Measurements from ENCODE around the gene MAP3K8. TPM values are rescaled to one million over a fixed set of nuclear protein-coding genes. Genes with fewer than 3 reads are reported as not detected.

The MAP3K8 gene
- total and polyA plus RNA-seq, 2 donors = 16.5 to 19.6 TPM

GRCh38 chr10:30494558-30494957, 60.6 kb downstream of the MAP3K8 start:
- no peak for DNase-seq (ENCODE audit: extremely low spot score)
- Histone ChIP-seq H3K36me3 (ENCODE audit: insufficient read depth) (no peaks in the 10 kb centered on the region), H3K4me1 (ENCODE audit: insufficient read depth) (no peaks in the 10 kb centered on the region), H3K4me3 (ENCODE audit: low read depth, low read length) (no peak overlapping the region), H3K27ac (ENCODE audit: low read depth) (no peak overlapping the region)
- 86% methylated on average over 4 of the region's 4 CpGs for WGBS

DNA sequence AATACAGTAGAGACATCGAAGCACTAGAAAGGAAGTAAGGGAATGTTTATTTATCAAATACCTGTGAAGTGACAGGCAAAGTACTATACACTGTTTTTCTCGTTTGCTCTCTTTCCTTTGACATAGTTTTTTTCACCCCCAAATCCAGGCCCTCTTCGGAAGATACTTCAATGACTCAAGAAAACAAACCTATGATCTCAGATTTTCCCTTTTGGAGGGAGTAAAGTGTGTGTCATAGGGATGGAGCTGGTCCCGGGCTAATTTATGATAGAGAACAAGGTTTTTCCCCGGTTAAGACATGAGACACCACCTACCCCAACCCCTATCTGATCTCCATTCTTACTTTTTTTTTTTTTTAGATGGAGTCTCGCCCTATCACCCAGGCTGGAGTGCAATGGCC, 61.7 kb downstream of the MAP3K8 start:
- no peak overlapping the region for H3K27ac ChIP-seq (ENCODE audit: low read depth)
- WGBS = 78% methylated on average over 6 of the region's 6 CpGs
- no peaks in the 10 kb centered on the region for H3K4me1 ChIP-seq (ENCODE audit: insufficient read depth)
- H3K4me3 ChIP-seq (ENCODE audit: low read depth, low read length) = no peak overlapping the region
- no peak for DNase-seq (ENCODE audit: extremely low spot score)
- H3K36me3 ChIP-seq (ENCODE audit: insufficient read depth) = no peaks in the 10 kb centered on the region

DNA sequence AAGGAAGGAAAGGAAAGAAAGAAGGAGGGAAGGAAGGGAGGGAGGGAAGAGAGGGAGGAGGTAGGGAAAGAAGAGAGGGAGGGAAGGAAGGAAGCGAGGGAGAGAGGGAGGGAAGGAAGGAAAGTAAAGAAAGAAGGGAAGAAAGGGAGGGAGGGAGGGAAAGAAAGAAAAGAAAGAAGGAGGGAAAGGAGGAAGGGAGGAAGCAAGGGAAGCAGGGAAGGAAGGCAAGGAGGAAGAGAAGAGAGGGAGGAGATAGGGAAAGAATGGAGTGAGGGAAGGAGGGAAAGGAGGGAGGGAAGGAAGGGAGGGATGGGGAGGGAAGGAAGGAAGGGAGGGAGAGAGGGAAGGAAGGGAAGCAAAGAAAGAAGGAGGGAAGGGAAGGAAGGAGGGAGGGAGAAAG, 65.8 kb downstream of the MAP3K8 start:
- Histone ChIP-seq H3K36me3 (ENCODE audit: insufficient read depth) (no peaks in the 10 kb centered on the region), H3K4me1 (ENCODE audit: insufficient read depth) (no peaks in the 10 kb centered on the region), H3K27ac (ENCODE audit: low read depth) (no peak overlapping the region), H3K4me3 (ENCODE audit: low read depth, low read length) (no peak overlapping the region)
- 95% methylated on average over 1 of the region's 1 CpG for WGBS
- DNase-seq (ENCODE audit: extremely low spot score) = no peak

- Histone ChIP-seq H3K27ac (ENCODE audit: low read depth) (no peak overlapping the region), H3K4me1 (ENCODE audit: insufficient read depth) (no peaks in the 10 kb centered on the region), H3K4me3 (ENCODE audit: low read depth, low read length) (no peak overlapping the region), H3K36me3 (ENCODE audit: insufficient read depth) (no peaks in the 10 kb centered on the region)
- WGBS = 90% methylated on average over 2 of the region's 2 CpGs
- DNase-seq (ENCODE audit: extremely low spot score) = no peak
Measured at GRCh38 chr10:30500534-30500933, 66.5 kb downstream of the MAP3K8 start.

DNA sequence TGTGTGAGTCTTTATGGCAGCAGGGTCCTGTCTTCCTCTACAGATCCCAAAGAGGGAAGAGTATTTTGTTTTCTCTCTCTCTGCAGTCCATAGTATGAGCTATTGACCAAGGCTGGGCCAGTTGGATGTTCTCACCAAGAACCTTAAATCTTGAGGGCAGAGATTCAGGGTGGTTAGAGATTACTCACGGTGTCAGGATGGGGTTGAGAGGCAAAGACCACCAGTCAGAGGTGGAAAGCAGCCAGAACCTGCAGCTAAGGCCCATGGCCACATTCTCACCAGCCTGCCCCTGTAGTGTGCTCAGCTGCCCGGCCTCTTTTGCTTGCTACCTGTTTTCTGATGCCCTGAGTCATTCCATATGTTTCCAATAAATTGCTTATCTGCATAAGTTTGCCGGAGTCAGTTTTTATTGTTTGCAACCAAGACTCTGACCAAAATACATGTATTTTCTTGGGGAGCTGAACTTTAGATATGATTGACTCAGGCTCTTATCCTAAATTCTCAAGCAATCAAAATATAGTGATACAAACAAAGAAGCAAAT, 67.0 kb downstream of the MAP3K8 start:
- H3K4me1 ChIP-seq (ENCODE audit: insufficient read depth) = no peaks in the 10 kb centered on the region
- 57% methylated on average over 3 of the region's 3 CpGs for WGBS
- no peak for DNase-seq (ENCODE audit: extremely low spot score)
- H3K36me3 ChIP-seq (ENCODE audit: insufficient read depth) = no peaks in the 10 kb centered on the region
- H3K27ac ChIP-seq (ENCODE audit: low read depth) = no peak overlapping the region
- no peak overlapping the region for H3K4me3 ChIP-seq (ENCODE audit: low read depth, low read length)

GRCh38 chr10:30502266-30503060, 68.5 kb downstream of the MAP3K8 start:
- H3K36me3 ChIP-seq (ENCODE audit: insufficient read depth) = no peaks in the 10 kb centered on the region
- no peaks in the 10 kb centered on the region for H3K4me1 ChIP-seq (ENCODE audit: insufficient read depth)
- 57% methylated on average over 11 of the region's 11 CpGs for WGBS
- DNase-seq (ENCODE audit: extremely low spot score) = no peak
- H3K27ac ChIP-seq (ENCODE audit: low read depth) = no peak overlapping the region
- no peak overlapping the region for H3K4me3 ChIP-seq (ENCODE audit: low read depth, low read length)

DNA sequence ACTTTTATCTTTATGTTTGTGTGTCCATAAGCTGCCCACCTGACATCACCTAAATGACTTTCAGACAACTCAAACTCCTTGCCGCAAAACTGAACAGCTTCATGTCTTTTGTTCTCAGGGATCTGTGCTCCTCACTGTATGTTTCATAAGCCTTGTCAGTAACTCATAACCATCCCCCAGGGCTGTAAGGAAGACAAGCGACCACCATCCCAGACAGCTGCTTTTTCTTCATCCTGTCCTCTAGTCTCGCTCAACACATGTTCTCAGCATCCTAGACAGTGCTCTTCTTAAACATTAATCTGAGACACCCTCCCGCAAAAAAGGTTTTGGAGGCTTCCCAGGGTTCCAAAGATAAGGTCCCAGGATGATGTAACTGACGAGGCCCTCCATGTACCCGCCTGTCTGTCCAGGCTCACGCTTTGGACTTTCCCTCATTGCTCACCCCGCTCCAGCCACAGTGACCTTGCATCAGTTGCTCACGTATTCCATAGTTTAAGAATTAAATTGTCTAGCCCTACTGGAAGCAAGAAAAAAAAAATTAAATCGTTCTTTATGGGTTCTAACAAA, 69.8 kb downstream of the MAP3K8 start:
- 84% methylated on average over 10 of the region's 10 CpGs for WGBS
- H3K27ac ChIP-seq (ENCODE audit: low read depth) = no peak overlapping the region
- DNase-seq (ENCODE audit: extremely low spot score) = no peak

GRCh38 chr10:30505543-30506298, 71.7 kb downstream of the MAP3K8 start:
- WGBS = 73% methylated on average over 8 of the region's 8 CpGs
- no peaks in the 10 kb centered on the region for H3K4me1 ChIP-seq (ENCODE audit: insufficient read depth)
- no peak overlapping the region for H3K4me3 ChIP-seq (ENCODE audit: low read depth, low read length)
- no peak for DNase-seq (ENCODE audit: extremely low spot score)
- H3K27ac ChIP-seq (ENCODE audit: low read depth) = no peak overlapping the region
- H3K36me3 ChIP-seq (ENCODE audit: insufficient read depth) = no peaks in the 10 kb centered on the region

More for the DNA sequence above, 69.8 kb downstream of the MAP3K8 start:
- Histone ChIP-seq H3K4me3 (ENCODE audit: low read depth, low read length) (no peak overlapping the region), H3K36me3 (ENCODE audit: insufficient read depth) (no peaks in the 10 kb centered on the region), H3K4me1 (ENCODE audit: insufficient read depth) (no peaks in the 10 kb centered on the region)

DNA sequence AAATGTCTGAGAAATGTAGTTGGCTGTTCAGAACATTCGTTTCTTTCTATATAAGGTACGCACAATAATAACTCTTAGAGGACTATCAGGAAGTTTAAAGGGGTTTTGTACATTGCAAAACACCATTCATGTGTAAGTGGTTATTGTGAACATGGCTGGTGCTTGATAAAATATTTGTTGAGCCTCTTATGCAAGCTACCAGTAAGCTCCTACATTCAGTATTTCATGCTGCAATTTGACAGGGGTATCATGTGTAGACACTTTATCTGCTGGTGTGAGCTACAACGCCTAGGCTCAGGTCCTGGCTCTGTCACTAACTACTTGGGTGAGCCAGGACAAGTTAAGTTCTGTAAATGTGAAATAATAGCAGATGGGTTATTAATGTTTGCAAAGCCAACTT, 75.5 kb downstream of the MAP3K8 start:
- 83% methylated on average over 3 of the region's 3 CpGs for WGBS
- Histone ChIP-seq H3K27ac (ENCODE audit: low read depth) (no peak overlapping the region), H3K36me3 (ENCODE audit: insufficient read depth) (no peaks in the 10 kb centered on the region), H3K4me3 (ENCODE audit: low read depth, low read length) (no peak overlapping the region), H3K4me1 (ENCODE audit: insufficient read depth) (no peaks in the 10 kb centered on the region)
- no peak for DNase-seq (ENCODE audit: extremely low spot score)

- Histone ChIP-seq H3K36me3 (ENCODE audit: insufficient read depth) (no peaks in the 10 kb centered on the region), H3K27ac (ENCODE audit: low read depth) (no peak overlapping the region), H3K4me1 (ENCODE audit: insufficient read depth) (no peaks in the 10 kb centered on the region), H3K4me3 (ENCODE audit: low read depth, low read length) (no peak overlapping the region)
- 55% methylated on average over 8 of the region's 8 CpGs for WGBS
- DNase-seq (ENCODE audit: extremely low spot score) = no peak
Measured at GRCh38 chr10:30510184-30510931, 76.4 kb downstream of the MAP3K8 start.

GRCh38 chr10:30510932-30511700, 77.1 kb downstream of the MAP3K8 start:
- Histone ChIP-seq H3K36me3 (ENCODE audit: insufficient read depth) (no peaks in the 10 kb centered on the region), H3K27ac (ENCODE audit: low read depth) (no peak overlapping the region), H3K4me1 (ENCODE audit: insufficient read depth) (no peaks in the 10 kb centered on the region), H3K4me3 (ENCODE audit: low read depth, low read length) (no peak overlapping the region)
- 34% methylated on average over 4 of the region's 4 CpGs for WGBS
- DNase-seq (ENCODE audit: extremely low spot score) = no peak

All from urinary bladder (tissue), 4 donors.